GM21786 (cell line): Measurements from ENCODE around the gene XPNPEP1.

ENCODE experiments used
- ATAC-seq: cut with Tn5 transposase; IDR thresholded peaks from one replicate; pipeline ENCODE4 v1.9.1; 2021; ENCODE audit not compliant: unreplicated experiment

XPNPEP1 gene

GRCh38 chr10:109820620-109821405 is 102.5 kb downstream of the XPNPEP1 start:
- no peak for ATAC-seq

DNA sequence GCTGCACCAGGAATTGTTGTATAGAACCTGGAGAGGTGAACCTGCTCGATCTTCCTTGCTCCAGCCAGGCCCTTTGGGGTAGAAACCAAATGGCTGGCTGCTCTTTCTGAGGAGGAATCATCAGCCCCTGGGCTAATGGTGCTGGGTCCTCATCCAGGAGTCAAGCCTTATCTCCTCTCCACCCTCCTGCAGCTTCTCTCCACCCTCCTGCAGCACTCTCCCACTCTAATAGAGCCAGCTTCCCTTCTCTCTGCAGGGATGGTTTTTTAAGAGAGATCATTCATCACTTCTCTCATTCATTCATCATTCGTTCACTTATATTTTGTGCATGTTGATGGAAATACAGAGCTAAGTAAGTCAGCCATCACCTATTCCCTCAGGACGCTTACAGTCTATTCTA is 103.5 kb downstream of the XPNPEP1 start:
- no peak for ATAC-seq
